ENCODE results near the gene LPCAT2.

Gene LPCAT2

DNA sequence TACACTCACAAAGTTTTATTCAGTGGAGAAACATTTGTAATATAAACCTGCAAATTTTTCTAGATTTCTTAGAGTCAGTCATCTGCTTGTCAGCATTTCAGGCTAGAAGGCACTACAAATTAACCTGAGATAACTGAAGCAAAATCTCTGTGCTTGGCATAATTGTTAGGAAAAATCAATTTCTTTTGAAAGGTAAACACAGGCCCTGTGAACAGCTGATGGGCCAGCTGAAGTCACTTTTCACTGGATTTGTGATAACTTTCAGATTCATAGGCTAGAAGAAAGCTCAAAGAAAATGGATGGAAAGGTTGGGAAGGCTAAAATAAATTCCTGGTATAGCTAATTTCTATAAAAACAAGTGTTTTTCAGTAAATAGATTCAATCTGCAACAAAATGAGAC, 112.9 kb downstream of the LPCAT2 start:
- no peak for DNase-seq

GRCh38 chr16:55622272-55622671, 113.4 kb downstream of the LPCAT2 start:
- no peak for DNase-seq

DNA sequence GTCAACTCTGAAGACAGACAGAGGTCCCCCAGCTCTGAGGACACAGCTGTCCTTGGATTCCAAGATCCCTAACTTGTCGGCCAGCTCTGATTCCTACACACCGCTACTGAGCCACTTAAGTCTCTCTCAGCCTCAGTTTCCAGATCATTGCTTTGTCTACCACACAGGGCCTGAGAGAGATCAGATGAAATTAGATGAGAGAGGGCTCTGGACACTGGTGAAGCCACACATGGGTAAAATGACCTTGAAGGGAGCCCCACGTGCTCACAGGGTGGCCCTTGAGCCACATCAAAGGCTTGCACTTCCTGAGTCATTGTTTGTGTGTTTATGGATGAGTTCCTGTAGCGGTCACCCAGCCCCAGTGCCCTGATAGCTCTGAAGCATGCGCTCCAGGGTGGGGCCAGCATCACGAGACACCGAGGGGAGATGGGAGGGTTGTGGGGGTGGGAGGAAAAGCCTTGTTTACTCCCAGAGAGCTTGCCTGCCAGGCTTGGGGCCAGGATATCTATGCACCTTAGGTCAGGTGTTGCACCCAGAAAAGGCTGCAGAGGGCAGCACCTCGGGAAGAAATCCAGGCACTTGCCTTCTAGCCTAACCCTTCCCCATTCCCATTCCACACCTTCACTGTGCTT, 114.2 kb downstream of the LPCAT2 start:
- DNase-seq = no peak

- no peak for DNase-seq
Measured at GRCh38 chr16:55623640-55624039, 114.8 kb downstream of the LPCAT2 start.

- DNase-seq = no peak
Measured at GRCh38 chr16:55624696-55625095, 115.8 kb downstream of the LPCAT2 start.

- no peak for DNase-seq
Measured at GRCh38 chr16:55625843-55626242, 117.0 kb downstream of the LPCAT2 start.

DNA sequence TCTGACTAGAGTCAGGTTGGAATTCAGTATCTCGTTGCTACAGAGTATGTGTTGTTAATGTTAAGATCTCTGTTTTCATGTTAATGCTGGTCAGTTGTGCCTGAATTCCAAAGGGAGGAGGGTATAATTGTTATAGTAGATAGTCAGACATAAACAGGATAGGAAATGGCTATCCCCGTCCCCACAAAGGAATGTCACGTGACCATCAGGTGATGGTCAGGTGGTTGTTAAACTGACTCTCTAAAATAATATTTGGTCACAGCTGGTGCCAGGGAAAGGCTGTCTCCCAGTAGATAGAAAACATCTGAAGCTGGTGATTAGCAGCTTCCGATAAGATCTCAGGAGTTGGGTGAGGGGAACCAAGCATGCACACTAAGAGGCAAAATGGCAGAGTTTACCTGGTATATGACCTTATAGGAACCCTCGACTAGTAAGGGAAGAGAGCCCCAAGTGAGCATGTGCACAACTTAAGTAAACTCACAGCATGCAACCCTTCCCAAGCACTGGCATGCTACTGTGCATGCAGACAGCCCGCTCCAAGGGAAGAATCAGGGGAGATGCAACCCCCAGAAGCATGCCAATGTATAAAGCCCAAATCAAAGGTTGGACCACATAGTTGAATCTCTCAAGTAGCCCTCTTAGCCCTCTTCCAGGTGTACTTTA, 119.6 kb downstream of the LPCAT2 start:
- no peak for DNase-seq

DNA sequence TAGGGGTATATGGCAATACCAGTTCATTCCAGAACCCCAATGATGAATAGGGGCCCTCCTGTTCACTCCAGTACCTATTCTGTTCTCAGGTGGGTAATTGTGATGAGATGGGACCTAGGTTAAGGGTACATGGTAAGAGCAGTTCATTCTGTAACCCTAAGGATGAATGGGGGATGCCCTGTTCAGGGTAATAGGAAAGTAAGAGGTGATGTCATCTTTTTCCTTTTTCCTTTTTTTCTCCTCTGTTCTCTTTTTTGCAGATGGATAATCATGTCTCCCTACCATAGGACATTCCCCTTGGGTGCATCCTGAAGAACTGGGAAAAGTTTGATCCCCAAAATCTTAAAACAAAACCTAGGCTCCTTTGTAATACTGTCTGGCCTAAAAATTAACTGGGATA, 121.9 kb downstream of the LPCAT2 start:
- no peak for DNase-seq

DNA sequence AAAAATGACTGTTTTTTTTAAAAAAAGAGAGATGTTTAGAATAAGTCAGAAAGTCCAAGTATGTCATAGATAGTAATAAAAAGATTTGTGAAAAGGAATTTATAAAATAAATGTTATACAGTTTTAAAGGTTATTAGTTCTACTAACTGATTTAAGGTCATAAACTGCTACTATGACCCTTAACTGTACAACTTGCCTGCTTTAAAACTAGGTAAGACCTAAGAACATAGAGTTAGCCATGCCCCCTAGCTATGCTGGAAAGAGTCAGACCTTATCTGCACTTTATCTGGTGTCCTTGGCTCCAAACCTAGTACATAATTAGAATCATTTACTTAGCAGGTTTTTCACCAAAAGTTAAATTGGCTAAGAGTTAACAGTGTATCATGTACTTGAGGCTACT, 123.4 kb downstream of the LPCAT2 start:
- DNase-seq = no peak

DNA sequence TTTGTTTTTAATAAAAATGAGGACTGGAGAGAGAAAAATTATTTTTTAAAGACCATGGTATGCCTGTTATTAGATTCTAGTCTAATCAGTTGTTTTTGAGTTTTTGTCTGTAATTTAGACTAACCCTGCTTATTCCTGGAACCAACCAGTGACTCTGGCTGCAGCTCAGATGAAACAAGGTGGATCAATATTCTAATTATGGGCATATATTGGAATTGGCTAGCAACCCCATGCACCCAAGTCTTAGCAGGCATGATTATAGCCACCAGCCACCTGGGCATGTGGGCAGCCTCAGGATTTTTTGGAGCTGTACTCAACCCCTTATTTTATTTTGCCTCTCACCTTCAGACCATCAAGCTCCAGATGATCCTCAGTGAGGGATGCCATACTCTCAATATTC, 125.3 kb downstream of the LPCAT2 start:
- DNase-seq = no peak
